ENCODE results near the gene TMEM91. TPM values are rescaled to one million over a fixed set of nuclear protein-coding genes. Genes with fewer than 3 reads are reported as not detected.

TMEM91 gene
- total and polyA plus RNA-seq, 2 of the 13 experiments (the other 11 are each of a cell fraction or from before 2014, with no cell fraction given), result 6.3 to 10.3 TPM

GRCh38 chr19:41409288-41409687, 33.0 kb downstream of the TMEM91 start (continued):
- TF ChIP-seq BCL6 (CRISPR knock-in tag; IDR thresholded peaks at IDR 0.05) (0 out of 2 replicates have a peak, but pooled peaks have one; percentile 8), YEATS2 (CRISPR knock-in tag; IDR thresholded peaks at IDR 0.05; ENCODE audit: borderline replicate concordance) (peak; percentile 15; the same call in 1 of the 2 replicates), ZXDC (CRISPR knock-in tag; IDR thresholded peaks at IDR 0.05) (no peak), ATF2 (CRISPR knock-in tag; IDR thresholded peaks at IDR 0.05) (peak; percentile 15; the same call in 1 of the 2 replicates), GTF3A (CRISPR knock-in tag; conservative IDR thresholded peaks at IDR 0.05) (no peak), EZH2 (conservative IDR thresholded peaks at IDR 0.05; ENCODE audit: low read depth, low read length) (no peak), MED1 (CRISPR knock-in tag; IDR thresholded peaks at IDR 0.05) (0 out of 2 replicates have a peak, but pooled peaks have one; percentile 39), CREBL2 (CRISPR knock-in tag; IDR thresholded peaks at IDR 0.05; ENCODE audit: borderline replicate concordance) (no peak), SP4 (CRISPR knock-in tag; IDR thresholded peaks at IDR 0.05) (no peak), PITX1 (CRISPR knock-in tag; IDR thresholded peaks at IDR 0.05) (peak; percentile 47; the same call in 1 of the 2 replicates), BCL3 (CRISPR knock-in tag; IDR thresholded peaks at IDR 0.05) (no peak), ZNF317 (CRISPR knock-in tag; IDR thresholded peaks at IDR 0.05) (no peak), FOXJ3 (CRISPR knock-in tag; IDR thresholded peaks at IDR 0.05; ENCODE audit: borderline replicate concordance) (no peak), ZNF792 (CRISPR knock-in tag; IDR thresholded peaks at IDR 0.05) (no peak), YY1 (IDR thresholded peaks at IDR 0.05; ENCODE audit: insufficient read depth, insufficient replicate concordance, low read depth, low read length) (no peak), TFE3 (CRISPR knock-in tag; IDR thresholded peaks at IDR 0.05) (peak; percentile 84), TRIM22 (IDR thresholded peaks at IDR 0.05) (no peak), NBN (conservative IDR thresholded peaks at IDR 0.05) (no peak), DBP (CRISPR knock-in tag; IDR thresholded peaks at IDR 0.05; ENCODE audit: not compliant biosample characterization) (no peak), PPARG (CRISPR knock-in tag; conservative IDR thresholded peaks at IDR 0.05) (0 out of 2 replicates have a peak, but pooled peaks have one; percentile 20)

Data from HepG2 (cell line).